ENCODE results near the gene DYNLRB1.

Gene DYNLRB1

GRCh38 chr20:34579191-34579978 is 63.2 kb downstream of the DYNLRB1 start:
- peak; percentile 87 for DNase-seq (ENCODE audit: low read depth)
- TF ChIP-seq CTCF (conservative IDR thresholded peaks at IDR 0.05; ENCODE audit: low read depth, low read length), result peak; percentile 88

GRCh38 chr20:34579979-34580940 is 64.0 kb downstream of the DYNLRB1 start:
- H3K4me3 ChIP-seq (ENCODE audit: low read depth, low read length), result no peak overlapping the region
- no peak for TF ChIP-seq CTCF (conservative IDR thresholded peaks at IDR 0.05; ENCODE audit: low read depth, low read length)
- no peak for DNase-seq (ENCODE audit: low read depth)

More at GRCh38 chr20:34579191-34579978, 63.2 kb downstream of the DYNLRB1 start:
- no peak overlapping the region for H3K4me3 ChIP-seq (ENCODE audit: low read depth, low read length)

GRCh38 chr20:34581341-34582184 is 65.3 kb downstream of the DYNLRB1 start:
- TF ChIP-seq CTCF (conservative IDR thresholded peaks at IDR 0.05; ENCODE audit: low read depth, low read length), result no peak
- no peak overlapping the region for H3K4me3 ChIP-seq (ENCODE audit: low read depth, low read length)

GRCh38 chr20:34582221-34582620 is 66.0 kb downstream of the DYNLRB1 start:
- no peak for TF ChIP-seq CTCF (conservative IDR thresholded peaks at IDR 0.05; ENCODE audit: low read depth, low read length)
- DNase-seq (ENCODE audit: low read depth), result no peak
- no peak overlapping the region for H3K4me3 ChIP-seq (ENCODE audit: low read depth, low read length)

More at GRCh38 chr20:34581341-34582184, 65.3 kb downstream of the DYNLRB1 start:
- peak; percentile 67 for DNase-seq (ENCODE audit: low read depth)

- H3K4me3 ChIP-seq (ENCODE audit: low read depth, low read length), result no peak overlapping the region
- no peak for DNase-seq (ENCODE audit: low read depth)
- TF ChIP-seq CTCF (conservative IDR thresholded peaks at IDR 0.05; ENCODE audit: low read depth, low read length), result no peak
Observed at GRCh38 chr20:34582911-34583310, 66.7 kb downstream of the DYNLRB1 start.

GRCh38 chr20:34583544-34583943 is 67.3 kb downstream of the DYNLRB1 start:
- H3K4me3 ChIP-seq (ENCODE audit: low read depth, low read length), result no peak overlapping the region
- DNase-seq (ENCODE audit: low read depth), result no peak

More at GRCh38 chr20:34583544-34583943, 67.3 kb downstream of the DYNLRB1 start:
- no peak for TF ChIP-seq CTCF (conservative IDR thresholded peaks at IDR 0.05; ENCODE audit: low read depth, low read length)
